Testis (tissue), 3 donors: Measurements from ENCODE around the gene PCSK4. TPM values are rescaled to one million over a fixed set of nuclear protein-coding genes. Genes with fewer than 3 reads are reported as not detected.

ENCODE experiments used
- DNase-seq: peaks from one replicate; pipeline ENCODE4 v3.0.0-alpha.2; 2019
- H3K27ac ChIP-seq, 2 donors: fragments of 200-600 bp; sonication (generic); one replicate each; pipeline ENCODE4 v1.5.1; 2019
- H3K27me3 ChIP-seq: fragments of 200-600 bp; sonication (generic); one replicate; pipeline ENCODE4 v1.5.1; 2019
- H3K36me3 ChIP-seq: fragments of 200-600 bp; sonication (generic); one replicate; pipeline ENCODE4 v1.5.1; 2017; ENCODE audit warnings: low read depth; ENCODE audit errors: missing control alignments
- H3K4me1 ChIP-seq: fragments of 200-600 bp; sonication (generic); one replicate; pipeline ENCODE4 v1.5.1; 2019
- H3K4me3 ChIP-seq, 2 donors: fragments of 200-600 bp; sonication (generic); one replicate each; pipeline ENCODE4 v1.5.1; 2017 to 2019
- H3K9me3 ChIP-seq: fragments of 200-600 bp; sonication (generic); one replicate; pipeline ENCODE4 v1.5.1; 2017
- CTCF ChIP-seq, 3 experiments: fragments of 450-650 bp in 2 of 3; fragments of 200-600 bp in 1 of 3; sonication (generic) in 1 of 3; IDR thresholded peaks; one replicate each; pipeline ENCODE4 v1.5.1; 2016 to 2019; ENCODE audit warnings: antibody characterized with exemption in 3 of 3, mild to moderate bottlenecking in 2 of 3, moderate library complexity in 1 of 3
- POLR2A ChIP-seq: fragments of 450-650 bp; IDR thresholded peaks from one replicate; pipeline ENCODE4 v1.6.1; 2017; ENCODE audit warnings: antibody characterized with exemption, mild to moderate bottlenecking, moderate library complexity
- WGBS, 2 donors: methylation state at CpG; one replicate each; pipeline ENCODE4 v1.1.5; 2018; 5-methylcytosine and 5-hydroxymethylcytosine counted together
- intact Hi-C: fragments of 100-400 bp; cut with DNase I; formaldehyde crosslinking; loops from one replicate; pipeline ENCODE4 v1.15.1; 2023; ENCODE audit warnings: low total_unique reads
- polyA plus RNA-seq: library from polyadenylated mRNA; stranded (reverse); fragments of 350-450 nt; fragmentation: Illumina TruSeq; extraction: RNeasy Lipid Tissue Mini Kit (QIAGEN cat#74804); gene quantifications from one replicate; pipeline ENCODE4 v1.2.3, GENCODE V29; 2014; ENCODE audit warnings: low read depth, low replicate concordance; ENCODE audit not compliant: insufficient read depth
- total RNA-seq, 2 donors: library from RNA; depleted of rRNA; stranded (reverse); fragments of >200 nt; gene quantifications; one replicate each; pipeline ENCODE4 v1.2.3, GENCODE V29; 2016

Gene PCSK4
- total and polyA plus RNA-seq, 3 donors from 2014 or later = 108 to 203 (median 179) TPM

GRCh38 chr19:1491849-1492170 lies 1.7 kb upstream of the PCSK4 start:
- 27 to 47% methylated on average over 10 to 12 of the region's 12 CpGs for WGBS, 2 donors
- TF ChIP-seq POLR2A = no peak
- TF ChIP-seq CTCF (IDR thresholded peaks at IDR 0.05) = no peak
- Histone ChIP-seq H3K4me3 (peak overlapping the region; percentile 67 to 71), H3K27me3 (no peaks in the 10 kb centered on the region), H3K9me3 (no peaks in the 10 kb centered on the region), H3K36me3 (no peaks in the 10 kb centered on the region), H3K27ac (peak overlapping the region in 1 of 2 donors; percentile 48), H3K4me1 (peaks cover 27% of the 10 kb centered on the region)
- DNase-seq = no peak
- intact Hi-C loops = no loop called here

DNA sequence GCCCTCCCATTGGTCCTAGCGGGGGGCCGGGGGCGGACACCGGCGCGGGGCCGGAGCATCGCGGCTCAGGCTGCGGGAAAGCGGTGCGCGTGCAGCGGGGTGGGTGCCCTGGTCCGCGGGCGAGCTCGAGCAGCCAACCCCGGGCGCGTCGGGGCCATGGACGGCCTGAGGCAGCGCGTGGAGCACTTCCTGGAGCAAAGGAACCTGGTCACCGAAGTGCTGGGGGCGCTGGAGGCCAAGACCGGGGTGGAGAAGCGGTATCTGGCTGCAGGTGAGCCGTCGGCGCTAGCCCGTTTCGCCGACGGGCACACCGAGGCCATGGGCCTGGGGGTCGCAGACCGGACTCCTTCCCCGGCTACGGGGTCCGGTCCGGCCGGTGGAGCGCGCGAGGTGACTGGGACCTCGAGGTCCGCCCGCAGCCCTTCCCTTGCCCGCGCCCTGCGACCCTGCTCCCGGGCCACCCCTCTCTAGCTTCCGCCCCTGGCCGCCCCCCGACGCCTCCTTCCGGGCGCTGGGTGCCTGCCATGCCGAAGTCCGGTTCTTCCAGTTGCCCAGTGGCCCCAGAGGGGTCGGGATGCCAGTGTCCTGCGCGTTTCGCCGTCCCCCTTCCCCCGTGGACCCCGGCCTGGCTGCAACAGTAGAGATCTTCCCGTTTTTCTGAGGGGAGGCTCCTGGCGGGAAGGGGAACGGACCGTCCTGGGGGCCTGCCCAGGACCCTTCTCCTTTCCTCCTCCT lies 1.1 kb upstream of the PCSK4 start, which contains the start of gene REEP6:
REEP6 (plus strand) TSS at position 68 of the 735 bp plus-strand sequence; CDS start at position 157, 89 bp downstream.
- Histone ChIP-seq H3K9me3 (no peaks in the 10 kb centered on the region), H3K36me3 (no peaks in the 10 kb centered on the region), H3K4me1 (peaks cover 27% of the 10 kb centered on the region), H3K27ac (peak within 1 kb of the TSS; percentile 32 to 85), H3K4me3 (peak within 1 kb of the TSS; percentile 67 to 71), H3K27me3 (no peaks in the 10 kb centered on the region)
- intact Hi-C loops = no loop called here
- TF ChIP-seq CTCF (IDR thresholded peaks at IDR 0.05) = peak in 1 of 3 experiments; percentile 0
- TF ChIP-seq POLR2A = no peak
- no peak for DNase-seq
- 2 to 3% methylated on average over 55 to 69 of the region's 73 CpGs for WGBS, 2 donors

DNA sequence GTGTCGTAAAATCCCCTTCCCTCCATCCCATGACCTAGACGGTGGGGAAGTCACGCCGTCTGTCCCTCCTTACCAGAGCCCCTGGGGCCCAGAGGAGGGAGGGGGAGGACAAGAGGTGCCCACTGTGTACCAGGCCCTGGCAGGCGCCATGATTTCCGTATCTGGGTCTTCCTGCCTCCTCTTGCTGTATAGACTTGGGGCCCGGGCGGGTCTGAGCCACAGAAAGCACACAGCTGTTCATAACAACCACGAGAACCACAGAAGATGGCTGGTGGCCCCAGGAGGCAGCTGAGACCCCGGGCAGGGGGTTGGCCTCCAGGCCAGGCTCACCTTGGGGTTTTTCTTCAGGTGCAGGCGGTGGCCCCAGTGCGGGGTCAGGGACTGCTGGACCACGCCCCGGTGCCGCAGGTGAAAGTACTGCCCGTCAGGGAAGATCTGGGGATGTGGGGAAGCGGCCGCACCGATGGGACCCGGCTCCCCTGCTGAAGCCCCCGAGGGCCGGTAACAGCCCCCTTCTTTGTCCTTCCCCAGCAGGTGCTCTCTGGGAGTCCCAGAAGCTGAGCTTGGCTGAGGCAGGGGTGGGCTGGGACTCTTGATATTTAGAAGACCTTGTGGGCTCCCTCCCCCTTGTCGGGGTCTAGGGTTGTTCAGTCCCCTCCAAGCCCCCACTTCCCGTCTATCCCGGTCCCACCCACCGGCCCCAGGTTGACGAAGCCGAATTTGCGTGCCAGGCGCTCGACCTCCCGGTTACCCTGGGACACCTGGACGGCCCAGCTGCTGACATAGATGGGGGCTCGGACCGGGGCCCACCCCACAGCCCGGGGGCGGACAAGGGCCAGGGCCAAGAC lies 463 bp downstream of the PCSK4 start:
- intact Hi-C loops = no loop called here
- Histone ChIP-seq H3K4me3 (peak overlapping the region; percentile 27 to 71), H3K9me3 (no peaks in the 10 kb centered on the region), H3K4me1 (peaks cover 17% of the 10 kb centered on the region), H3K27me3 (no peaks in the 10 kb centered on the region), H3K27ac (peak overlapping the region; percentile 32 to 85), H3K36me3 (no peaks in the 10 kb centered on the region)
- 32 to 38% methylated on average over 21 to 35 of the region's 37 CpGs for WGBS, 2 donors
- no peak for TF ChIP-seq POLR2A
- no peak for TF ChIP-seq CTCF (IDR thresholded peaks at IDR 0.05)
- no peak for DNase-seq

GRCh38 chr19:1488282-1488601 lies 1.9 kb downstream of the PCSK4 start:
- 92 to 94% methylated on average over 10 to 11 of the region's 11 CpGs for WGBS, 2 donors
- Histone ChIP-seq H3K4me3 (no peak overlapping the region), H3K36me3 (no peaks in the 10 kb centered on the region), H3K9me3 (no peaks in the 10 kb centered on the region), H3K27ac (no peak overlapping the region), H3K4me1 (peaks cover 11% of the 10 kb centered on the region), H3K27me3 (no peaks in the 10 kb centered on the region)
- intact Hi-C loops = no loop called here
- DNase-seq = no peak
- TF ChIP-seq CTCF (IDR thresholded peaks at IDR 0.05) (no peak), POLR2A (no peak)
